ENCODE data around the gene NCBP2.

- TF ChIP-seq EP300 (conservative IDR thresholded peaks at IDR 0.05; ENCODE audit: poor library complexity, severe bottlenecking) (no peak), CTCF (IDR thresholded peaks at IDR 0.05; ENCODE audit: poor library complexity, severe bottlenecking) (no peak), POLR2AphosphoS5 (IDR thresholded peaks at IDR 0.05) (no peak), TAF1 (IDR thresholded peaks at IDR 0.05; ENCODE audit: low read depth) (no peak), MXI1 (conservative IDR thresholded peaks at IDR 0.05; ENCODE audit: poor library complexity, severe bottlenecking) (no peak), RAD21 (conservative IDR thresholded peaks at IDR 0.05) (no peak), EZH2 (IDR thresholded peaks at IDR 0.05; ENCODE audit: borderline replicate concordance, insufficient read depth, low read length, poor library complexity, severe bottlenecking) (no peak), REST (IDR thresholded peaks at IDR 0.05; ENCODE audit: borderline replicate concordance) (no peak)
Observed at GRCh38 chr3:196979545-196979944, 37.2 kb upstream of the NCBP2 start.
